Panc1 (cell line): Measurements from ENCODE around the gene DCST1. TPM values are rescaled to one million over a fixed set of nuclear protein-coding genes. Genes with fewer than 3 reads are reported as not detected.
A peak's percentile ranks its signal among the peaks of the same experiment; 100 is the strongest.

Experiments used
- ATAC-seq: fragments of 200-7000 bp; cut with Tn5 transposase; 2 replicates; pipeline ENCODE4 v1.9.1; 2020; ENCODE audit warnings: mild to moderate bottlenecking, moderate library complexity
- BruUV-seq: library from RNA; stranded (reverse); fragments of 400-500 nt; replicated peaks from 2 replicates; lab custom pipeline; 2021; lab: Mats Ljungman, UMichigan
- CTCF ChIA-PET: fragments of 300-600 bp; sonication (Branson Sonifier 250); formaldehyde crosslinking; loops from one replicate; lab custom pipeline; 2022; ENCODE audit warnings: antibody characterized with exemption; lab: Charles Lee
- POLR2A ChIA-PET: fragments of 300-600 bp; sonication (Branson Sonifier 250); formaldehyde crosslinking; loops from one replicate; lab custom pipeline; 2022; ENCODE audit warnings: antibody characterized with exemption; lab: Charles Lee
- DNase-seq: peaks from one replicate; pipeline ENCODE4 v3.0.0-alpha.2; 2010; ENCODE audit warnings: low read depth, low spot score
- H3K27ac ChIP-seq: 2 replicates; pipeline ENCODE4 v1.5.1; 2011; ENCODE audit warnings: mild to moderate bottlenecking, low read length, inconsistent platforms
- H3K27me3 ChIP-seq: fragments of 200-500 bp; sonication (Bioruptor generic); 2 replicates; pipeline ENCODE4 v1.6.0; 2014; ENCODE audit warnings: low read length, inconsistent platforms; ENCODE audit not compliant: control insufficient read depth, insufficient read depth
- H3K36me3 ChIP-seq: fragments of 200-500 bp; sonication (Bioruptor generic); 2 replicates; pipeline ENCODE4 v1.5.1; 2014; ENCODE audit warnings: inconsistent platforms, mild to moderate bottlenecking, low read length, moderate library complexity; ENCODE audit not compliant: control insufficient read depth, insufficient read depth
- H3K4me1 ChIP-seq: 2 replicates; pipeline ENCODE4 v1.5.1; 2011; ENCODE audit warnings: inconsistent platforms, mild to moderate bottlenecking, low read length, moderate library complexity; ENCODE audit not compliant: control insufficient read depth, insufficient read depth
- H3K4me3 ChIP-seq, 2 experiments: 2 replicates each; pipeline ENCODE4 v1.5.1; 2011 to 2012; ENCODE audit warnings: low read depth in 2 of 2, low read length in 2 of 2, mild to moderate bottlenecking in 2 of 2, inconsistent platforms in 1 of 2, moderate library complexity in 1 of 2
- H3K9me3 ChIP-seq: fragments of 200-500 bp; sonication (Bioruptor generic); 2 replicates; pipeline ENCODE4 v1.5.1; 2014; ENCODE audit warnings: low read depth, mild to moderate bottlenecking, inconsistent platforms, low read length, moderate library complexity; ENCODE audit not compliant: control insufficient read depth, insufficient read depth
- POLR2AphosphoS5 ChIP-seq: IDR thresholded peaks from 2 replicates; pipeline ENCODE4 v1.6.1; 2012; ENCODE audit warnings: mild to moderate bottlenecking, low read depth, low read length, moderate library complexity
- REST ChIP-seq, 2 experiments: IDR thresholded peaks; 2 replicates each; pipeline ENCODE4 v1.6.1; 2011 to 2012; ENCODE audit warnings: low read depth in 2 of 2, control low read depth in 1 of 2, low read length in 1 of 2, mild to moderate bottlenecking in 1 of 2, moderate library complexity in 1 of 2; ENCODE audit not compliant: insufficient read depth in 1 of 2
- SIN3A ChIP-seq: IDR thresholded peaks from 2 replicates; pipeline ENCODE4 v1.6.1; 2012; ENCODE audit warnings: low read depth, mild to moderate bottlenecking, low read length, moderate library complexity, borderline replicate concordance; ENCODE audit not compliant: insufficient read depth
- TCF7L2 ChIP-seq: IDR thresholded peaks from 2 replicates; pipeline ENCODE4 v1.6.1; 2011; ENCODE audit warnings: mild to moderate bottlenecking, low read depth, low read length, inconsistent platforms
- in situ Hi-C: cut with HindIII; loops from 2 replicates; pipeline ENCODE4 v1.10.0; 2016; ENCODE audit warnings: low sequenced_read_pairs, low pct_unique_long_range_greater_than_20kb
- intact Hi-C: fragments of 100-400 bp; cut with micrococcal nuclease; formaldehyde crosslinking; loops from one replicate; pipeline ENCODE4 v1.10.0; 2022; ENCODE audit not compliant: unreplicated experiment
- total RNA-seq: library from RNA; stranded (reverse); gene quantifications from one replicate; pipeline ENCODE4 v1.2.1, GENCODE V29; 2021; ENCODE audit not compliant: unreplicated experiment
- TF ChIP-seq, protein P1 (sequence below): fragments of 450-650 bp; IDR thresholded peaks from 2 replicates; pipeline ENCODE4 v1.5.1; 2017; ENCODE audit warnings: mild to moderate bottlenecking

The DCST1 gene
- total RNA-seq, 1 experiment from 2014 or later = not detected

- in situ Hi-C loops = no loop called here
- no TSS peak for BruUV-seq
- POLR2A ChIA-PET = no interaction called here
These were observed 29.2 kb downstream of the DCST1 start for GRCh38 chr1:155062702-155063411.

DNA sequence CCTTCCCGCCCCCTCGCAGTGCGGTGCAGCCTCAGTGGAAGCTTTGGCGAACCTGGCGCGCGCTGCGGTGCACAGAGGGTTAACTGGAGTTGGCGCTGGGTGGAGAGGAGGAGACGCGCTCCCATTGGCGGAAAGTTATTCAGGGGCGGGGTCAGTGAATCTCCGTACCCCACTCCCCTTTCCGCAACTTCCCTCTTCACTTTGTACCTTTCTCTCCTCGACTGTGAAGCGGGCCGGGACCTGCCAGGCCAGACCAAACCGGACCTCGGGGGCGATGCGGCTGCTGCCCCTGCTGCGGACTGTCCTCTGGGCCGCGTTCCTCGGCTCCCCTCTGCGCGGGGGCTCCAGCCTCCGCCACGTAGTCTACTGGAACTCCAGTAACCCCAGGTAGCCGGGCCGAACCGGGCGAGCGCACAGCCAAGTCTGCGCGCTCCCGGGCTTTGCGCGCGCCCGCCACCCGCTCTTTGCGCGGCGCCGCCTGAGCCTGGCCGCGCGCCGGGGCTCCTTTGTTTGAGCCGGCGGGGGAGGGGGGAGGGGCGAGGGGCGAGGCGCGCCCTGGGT is 30.0 kb downstream of the DCST1 start, which contains the start of gene EFNA4:
EFNA4 (plus strand) TSS at position 191 of the 561 bp plus-strand sequence; CDS start at position 275, 84 bp downstream.
- BruUV-seq = no TSS peak
- intact Hi-C loops = loop anchor here (1.0 kb wide), 1 partner anchor 21 kb away; no protein-coding TSS in a partner anchor
- CTCF ChIA-PET = interaction anchor here (3.3 kb wide), 1 partner anchor 21 kb away, joined by 21 read pairs; no protein-coding TSS in a partner anchor

More at GRCh38 chr1:155062702-155063411, 29.2 kb downstream of the DCST1 start:
- CTCF ChIA-PET = interaction anchor here (3.3 kb wide), 1 partner anchor 22 kb away, joined by 21 read pairs; no protein-coding TSS in a partner anchor
- ATAC-seq (peak; percentile 56), DNase-seq (no peak)
- Histone ChIP-seq H3K27ac (no peak overlapping the region; the same call in 1 of the 2 replicates), H3K27me3 (no peaks in the 10 kb centered on the region), H3K4me1 (peaks cover 19% of the 10 kb centered on the region), H3K9me3 (no peaks in the 10 kb centered on the region), H3K36me3 (no peaks in the 10 kb centered on the region; the same call in 1 of the 2 replicates), H3K4me3 (peak overlapping the region; percentile 83 to 85)
- TF ChIP-seq POLR2AphosphoS5 = no peak
- TF ChIP-seq REST (IDR thresholded peaks at IDR 0.05; ENCODE audit: insufficient read depth in 1 of 2, low read depth in 2 of 2, low read length in 1 of 2) = no peak
- TF ChIP-seq SIN3A = 0 out of 2 replicates have a peak, but pooled peaks have one; percentile 35
- TF ChIP-seq, protein P1, sequence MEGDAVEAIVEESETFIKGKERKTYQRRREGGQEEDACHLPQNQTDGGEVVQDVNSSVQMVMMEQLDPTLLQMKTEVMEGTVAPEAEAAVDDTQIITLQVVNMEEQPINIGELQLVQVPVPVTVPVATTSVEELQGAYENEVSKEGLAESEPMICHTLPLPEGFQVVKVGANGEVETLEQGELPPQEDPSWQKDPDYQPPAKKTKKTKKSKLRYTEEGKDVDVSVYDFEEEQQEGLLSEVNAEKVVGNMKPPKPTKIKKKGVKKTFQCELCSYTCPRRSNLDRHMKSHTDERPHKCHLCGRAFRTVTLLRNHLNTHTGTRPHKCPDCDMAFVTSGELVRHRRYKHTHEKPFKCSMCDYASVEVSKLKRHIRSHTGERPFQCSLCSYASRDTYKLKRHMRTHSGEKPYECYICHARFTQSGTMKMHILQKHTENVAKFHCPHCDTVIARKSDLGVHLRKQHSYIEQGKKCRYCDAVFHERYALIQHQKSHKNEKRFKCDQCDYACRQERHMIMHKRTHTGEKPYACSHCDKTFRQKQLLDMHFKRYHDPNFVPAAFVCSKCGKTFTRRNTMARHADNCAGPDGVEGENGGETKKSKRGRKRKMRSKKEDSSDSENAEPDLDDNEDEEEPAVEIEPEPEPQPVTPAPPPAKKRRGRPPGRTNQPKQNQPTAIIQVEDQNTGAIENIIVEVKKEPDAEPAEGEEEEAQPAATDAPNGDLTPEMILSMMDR = peak; percentile 96
- intact Hi-C loops = loop anchor here (1.0 kb wide), 1 partner anchor 21 kb away; no protein-coding TSS in a partner anchor

More for the DNA sequence above, 30.0 kb downstream of the DCST1 start, which contains the start of gene EFNA4:
- Histone ChIP-seq H3K27me3 (no peaks in the 10 kb centered on the region), H3K27ac (peak within 1 kb of the TSS; percentile 69), H3K4me1 (peaks cover 19% of the 10 kb centered on the region), H3K36me3 (no peaks in the 10 kb centered on the region; the same call in 1 of the 2 replicates), H3K4me3 (peak within 1 kb of the TSS; percentile 83 to 85), H3K9me3 (no peaks in the 10 kb centered on the region)
- in situ Hi-C loops = no loop called here
- ATAC-seq (peak; percentile 83), DNase-seq (no peak)
- POLR2A ChIA-PET = no interaction called here
- TF ChIP-seq, protein P1 = no peak
- no peak for TF ChIP-seq POLR2AphosphoS5
- TF ChIP-seq TCF7L2 = no peak; the same call in 1 of the 2 replicates
- no peak for TF ChIP-seq REST (IDR thresholded peaks at IDR 0.05; ENCODE audit: insufficient read depth in 1 of 2, low read depth in 2 of 2, low read length in 1 of 2)
- 0 out of 2 replicates have a peak, but pooled peaks have one; percentile 28 for TF ChIP-seq SIN3A
